HEK293 (cell line): ENCODE measurements around the gene TBL1Y.

Source experiments
- CTCF ChIP-seq: fragments of 450-650 bp; formaldehyde crosslinking; IDR thresholded peaks from 2 replicates; pipeline ENCODE4 v1.5.1; 2016; ENCODE audit warnings: missing biosample characterization, missing genetic modification characterization
- MZF1 ChIP-seq: fragments of 450-650 bp; formaldehyde crosslinking; IDR thresholded peaks from 2 replicates; pipeline ENCODE4 v1.5.1; 2017; ENCODE audit warnings: missing biosample characterization, missing genetic modification characterization, borderline replicate concordance
- YY1 ChIP-seq: fragments of 450-650 bp; formaldehyde crosslinking; IDR thresholded peaks from 2 replicates; pipeline ENCODE4 v1.5.1; 2018; ENCODE audit warnings: missing biosample characterization, missing genetic modification characterization
- ZNF677 ChIP-seq: fragments of 450-650 bp; IDR thresholded peaks from 2 replicates; pipeline ENCODE4 v1.5.0; 2018; ENCODE audit warnings: missing biosample characterization, mild to moderate bottlenecking, missing genetic modification characterization, moderate library complexity
- ZNF791 ChIP-seq: fragments of 450-650 bp; formaldehyde crosslinking; IDR thresholded peaks from 2 replicates; pipeline ENCODE4 v1.5.1; 2016; ENCODE audit warnings: missing biosample characterization, missing genetic modification characterization
- ZSCAN30 ChIP-seq: fragments of 450-650 bp; IDR thresholded peaks from 2 replicates; pipeline ENCODE4 v1.5.1; 2018; ENCODE audit warnings: missing biosample characterization, mild to moderate bottlenecking, missing genetic modification characterization, moderate library complexity

DNA sequence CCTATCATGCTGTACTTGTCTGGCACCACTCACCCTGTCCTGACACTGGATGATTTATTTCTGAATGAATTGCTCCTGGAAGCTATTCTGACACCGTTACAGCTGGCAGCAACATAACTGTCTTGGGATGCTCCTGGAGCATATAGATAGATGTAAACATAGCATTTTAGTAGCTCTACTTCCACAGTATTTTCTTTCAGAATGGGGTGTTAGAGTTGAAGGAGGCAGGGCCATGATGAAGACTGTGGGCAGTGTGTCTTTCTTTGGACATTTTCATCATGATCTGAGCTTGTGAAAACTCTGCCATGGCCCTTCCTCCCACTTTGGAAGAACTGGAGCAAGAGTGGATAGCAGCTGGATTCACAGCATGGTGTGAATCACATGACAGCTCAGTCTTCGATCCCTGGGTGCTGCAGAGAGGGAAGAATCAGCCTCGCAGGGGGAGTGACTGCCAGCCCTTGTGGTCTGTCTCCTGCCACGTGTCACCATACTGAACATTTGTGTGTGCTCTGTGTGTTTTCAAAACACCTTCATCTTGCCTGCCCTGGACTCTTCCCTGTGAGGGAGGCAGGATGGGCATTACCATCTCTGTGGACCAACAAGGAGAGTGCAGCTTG is 61.9 kb downstream of the TBL1Y start:
- no peak for TF ChIP-seq CTCF (tag by site-specific recombination)
- no peak for TF ChIP-seq ZSCAN30 (tag by site-specific recombination)
- no peak for TF ChIP-seq YY1 (tag by site-specific recombination)
- TF ChIP-seq MZF1 (tag by site-specific recombination): no peak
- TF ChIP-seq ZNF677 (tag by site-specific recombination): no peak
- TF ChIP-seq ZNF791 (tag by site-specific recombination): no peak
